K562 (cell line): ENCODE data around the gene TRMU. TPM values are rescaled to one million over a fixed set of nuclear protein-coding genes. Genes with fewer than 3 reads are reported as not detected.

Experiments
- CBFA2T2 ChIP-seq: fragments of 450-650 bp; conservative IDR thresholded peaks from 2 replicates; pipeline ENCODE4 v1.6.1; 2017; ENCODE audit warnings: mild to moderate bottlenecking
- FOXA3 ChIP-seq, 2 experiments: fragments of 450-650 bp in 1 of 2; sonication (generic) in 1 of 2; formaldehyde crosslinking; IDR thresholded peaks in 1 of 2; conservative IDR thresholded peaks in 1 of 2; 2 replicates each; pipeline versions ENCODE4 v1.4.0 to v1.8.0; 2020 to 2022; ENCODE audit warnings: mild to moderate bottlenecking in 2 of 2, missing genetic modification reagents in 1 of 2
- KDM4B ChIP-seq, 2 experiments: fragments of 450-650 bp in 1 of 2; sonication (generic) in 1 of 2; IDR thresholded peaks; 2 replicates each; pipeline ENCODE4 v1.6.1; 2016 to 2017; ENCODE audit warnings: borderline replicate concordance in 2 of 2, antibody characterized with exemption in 1 of 2, low read depth in 1 of 2, mild to moderate bottlenecking in 1 of 2
- SUPT5H ChIP-seq: fragments of 450-650 bp; IDR thresholded peaks from 2 replicates; pipeline ENCODE4 v1.6.1; 2016
- TEAD2 ChIP-seq: fragments of 450-650 bp; IDR thresholded peaks from 2 replicates; pipeline ENCODE4 v1.6.1; 2016; ENCODE audit warnings: missing genetic modification characterization, control low read depth, missing compliant biosample characterization
- THRAP3 ChIP-seq: fragments of 450-650 bp; IDR thresholded peaks from 2 replicates; pipeline ENCODE4 v1.6.1; 2016; ENCODE audit warnings: mild to moderate bottlenecking, inconsistent platforms, borderline replicate concordance
- ZC3H8 ChIP-seq: fragments of 450-650 bp; IDR thresholded peaks from 2 replicates; pipeline ENCODE4 v1.6.1; 2017
- polyA plus RNA-seq, 8 experiments: library from polyadenylated mRNA; depleted of rRNA in 4 of 8; stranded (reverse) in 5 of 8; unstranded in 3 of 8; fragments of >200 nt; fragmentation: Nextera tagmentation in 2 of 8; fragmentation: Illumina TruSeq in 1 of 8; extraction: Ambion mirVana in 2 of 8; extraction: Trizol in 1 of 8; gene quantifications; 2 replicates each; pipeline versions ENCODE4 v1.2.1 to v1.2.3, GENCODE V29; 2011 to 2014; ENCODE audit warnings: inconsistent platforms in 1 of 8, missing spikeins in 1 of 8
- total RNA-seq, 7 experiments: library from RNA; depleted of rRNA in 6 of 7; stranded (reverse); fragments of >200 nt in 6 of 7; fragmentation: Illumina TruSeq in 2 of 7; extraction: Trizol in 2 of 7; gene quantifications; 2 replicates each; pipeline versions ENCODE4 v1.2.1 to v1.2.3, GENCODE V29; 2011 to 2021; ENCODE audit warnings: low replicate concordance in 1 of 7
- TF ChIP-seq, protein P1 (sequence below): fragments of 450-650 bp; conservative IDR thresholded peaks from 2 replicates; pipeline ENCODE4 v1.6.1; 2016; ENCODE audit warnings: missing genetic modification characterization, low read depth, mild to moderate bottlenecking, missing compliant biosample characterization, moderate library complexity
- TF ChIP-seq, protein P2 (sequence below): sonication (generic); formaldehyde crosslinking; IDR thresholded peaks from 2 replicates; pipeline ENCODE4 v1.8.1; 2023; ENCODE audit warnings: mild to moderate bottlenecking, missing genetic modification reagents
- TF ChIP-seq, protein P3 (sequence below): fragments of 200-800 bp; sonication (Bioruptor generic); IDR thresholded peaks from 2 replicates; pipeline ENCODE4 v1.6.1; 2017; ENCODE audit warnings: missing genetic modification characterization, missing compliant biosample characterization
- TF ChIP-seq, protein P4 (sequence below): fragments of 250-450 bp; sonication (Bioruptor Pico); IDR thresholded peaks from 2 replicates; pipeline ENCODE4 v1.5.0; 2021; ENCODE audit warnings: mild to moderate bottlenecking, borderline replicate concordance

The TRMU gene
- total and polyA plus RNA-seq, 9 of the 15 experiments (the other 6 are each of a cell fraction or from before 2014, with no cell fraction given), result 2.3 to 49.9 (median 35.3) TPM

DNA sequence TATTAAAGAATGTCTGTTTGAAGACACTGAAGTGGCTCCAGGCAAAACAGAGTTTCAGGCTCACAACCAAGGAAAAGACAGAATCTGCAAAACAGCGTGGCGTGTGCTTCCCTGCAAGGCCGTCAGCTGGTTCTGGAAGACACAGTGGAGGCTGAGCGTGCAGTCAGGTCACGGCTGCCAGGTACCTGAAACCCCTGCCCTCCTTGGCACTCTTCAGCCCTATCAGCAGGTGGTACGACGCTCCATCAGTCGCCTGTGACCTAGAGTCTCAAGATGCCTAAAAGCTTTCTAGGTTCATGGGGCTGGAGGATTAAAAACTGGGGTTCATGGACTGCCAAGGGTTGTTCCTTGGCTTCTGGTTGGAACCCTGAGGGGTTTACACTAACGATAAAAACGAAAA, 65.9 kb downstream of the TRMU start (continued):
- TF ChIP-seq FOXA3 (CRISPR knock-in tag; conservative IDR thresholded peaks at IDR 0.05 in 1 of 2, IDR thresholded peaks at IDR 0.05 in 1 of 2), result no peak
- TF ChIP-seq TEAD2, result no peak
- no peak for TF ChIP-seq CBFA2T2
- TF ChIP-seq, protein P1, sequence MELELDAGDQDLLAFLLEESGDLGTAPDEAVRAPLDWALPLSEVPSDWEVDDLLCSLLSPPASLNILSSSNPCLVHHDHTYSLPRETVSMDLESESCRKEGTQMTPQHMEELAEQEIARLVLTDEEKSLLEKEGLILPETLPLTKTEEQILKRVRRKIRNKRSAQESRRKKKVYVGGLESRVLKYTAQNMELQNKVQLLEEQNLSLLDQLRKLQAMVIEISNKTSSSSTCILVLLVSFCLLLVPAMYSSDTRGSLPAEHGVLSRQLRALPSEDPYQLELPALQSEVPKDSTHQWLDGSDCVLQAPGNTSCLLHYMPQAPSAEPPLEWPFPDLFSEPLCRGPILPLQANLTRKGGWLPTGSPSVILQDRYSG (tag), result no peak
- TF ChIP-seq, protein P2, sequence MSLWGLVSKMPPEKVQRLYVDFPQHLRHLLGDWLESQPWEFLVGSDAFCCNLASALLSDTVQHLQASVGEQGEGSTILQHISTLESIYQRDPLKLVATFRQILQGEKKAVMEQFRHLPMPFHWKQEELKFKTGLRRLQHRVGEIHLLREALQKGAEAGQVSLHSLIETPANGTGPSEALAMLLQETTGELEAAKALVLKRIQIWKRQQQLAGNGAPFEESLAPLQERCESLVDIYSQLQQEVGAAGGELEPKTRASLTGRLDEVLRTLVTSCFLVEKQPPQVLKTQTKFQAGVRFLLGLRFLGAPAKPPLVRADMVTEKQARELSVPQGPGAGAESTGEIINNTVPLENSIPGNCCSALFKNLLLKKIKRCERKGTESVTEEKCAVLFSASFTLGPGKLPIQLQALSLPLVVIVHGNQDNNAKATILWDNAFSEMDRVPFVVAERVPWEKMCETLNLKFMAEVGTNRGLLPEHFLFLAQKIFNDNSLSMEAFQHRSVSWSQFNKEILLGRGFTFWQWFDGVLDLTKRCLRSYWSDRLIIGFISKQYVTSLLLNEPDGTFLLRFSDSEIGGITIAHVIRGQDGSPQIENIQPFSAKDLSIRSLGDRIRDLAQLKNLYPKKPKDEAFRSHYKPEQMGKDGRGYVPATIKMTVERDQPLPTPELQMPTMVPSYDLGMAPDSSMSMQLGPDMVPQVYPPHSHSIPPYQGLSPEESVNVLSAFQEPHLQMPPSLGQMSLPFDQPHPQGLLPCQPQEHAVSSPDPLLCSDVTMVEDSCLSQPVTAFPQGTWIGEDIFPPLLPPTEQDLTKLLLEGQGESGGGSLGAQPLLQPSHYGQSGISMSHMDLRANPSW, result no peak
- TF ChIP-seq, protein P3, sequence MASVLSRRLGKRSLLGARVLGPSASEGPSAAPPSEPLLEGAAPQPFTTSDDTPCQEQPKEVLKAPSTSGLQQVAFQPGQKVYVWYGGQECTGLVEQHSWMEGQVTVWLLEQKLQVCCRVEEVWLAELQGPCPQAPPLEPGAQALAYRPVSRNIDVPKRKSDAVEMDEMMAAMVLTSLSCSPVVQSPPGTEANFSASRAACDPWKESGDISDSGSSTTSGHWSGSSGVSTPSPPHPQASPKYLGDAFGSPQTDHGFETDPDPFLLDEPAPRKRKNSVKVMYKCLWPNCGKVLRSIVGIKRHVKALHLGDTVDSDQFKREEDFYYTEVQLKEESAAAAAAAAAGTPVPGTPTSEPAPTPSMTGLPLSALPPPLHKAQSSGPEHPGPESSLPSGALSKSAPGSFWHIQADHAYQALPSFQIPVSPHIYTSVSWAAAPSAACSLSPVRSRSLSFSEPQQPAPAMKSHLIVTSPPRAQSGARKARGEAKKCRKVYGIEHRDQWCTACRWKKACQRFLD (CRISPR knock-in tag), result no peak
- TF ChIP-seq ZC3H8, result no peak
- TF ChIP-seq SUPT5H, result no peak
- TF ChIP-seq THRAP3, result no peak
- no peak for TF ChIP-seq KDM4B (IDR thresholded peaks at IDR 0.05; ENCODE audit: borderline replicate concordance in 2 of 2, low read depth in 1 of 2)
- TF ChIP-seq, protein P4, sequence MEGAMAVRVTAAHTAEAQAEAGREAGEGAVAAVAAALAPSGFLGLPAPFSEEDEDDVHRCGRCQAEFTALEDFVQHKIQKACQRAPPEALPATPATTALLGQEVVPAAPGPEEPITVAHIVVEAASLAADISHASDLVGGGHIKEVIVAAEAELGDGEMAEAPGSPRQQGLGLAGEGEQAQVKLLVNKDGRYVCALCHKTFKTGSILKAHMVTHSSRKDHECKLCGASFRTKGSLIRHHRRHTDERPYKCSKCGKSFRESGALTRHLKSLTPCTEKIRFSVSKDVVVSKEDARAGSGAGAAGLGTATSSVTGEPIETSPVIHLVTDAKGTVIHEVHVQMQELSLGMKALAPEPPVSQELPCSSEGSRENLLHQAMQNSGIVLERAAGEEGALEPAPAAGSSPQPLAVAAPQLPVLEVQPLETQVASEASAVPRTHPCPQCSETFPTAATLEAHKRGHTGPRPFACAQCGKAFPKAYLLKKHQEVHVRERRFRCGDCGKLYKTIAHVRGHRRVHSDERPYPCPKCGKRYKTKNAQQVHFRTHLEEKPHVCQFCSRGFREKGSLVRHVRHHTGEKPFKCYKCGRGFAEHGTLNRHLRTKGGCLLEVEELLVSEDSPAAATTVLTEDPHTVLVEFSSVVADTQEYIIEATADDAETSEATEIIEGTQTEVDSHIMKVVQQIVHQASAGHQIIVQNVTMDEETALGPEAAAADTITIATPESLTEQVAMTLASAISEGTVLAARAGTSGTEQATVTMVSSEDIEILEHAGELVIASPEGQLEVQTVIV (CRISPR knock-in tag), result no peak
